ENCODE results near the gene PANK2.

DNA sequence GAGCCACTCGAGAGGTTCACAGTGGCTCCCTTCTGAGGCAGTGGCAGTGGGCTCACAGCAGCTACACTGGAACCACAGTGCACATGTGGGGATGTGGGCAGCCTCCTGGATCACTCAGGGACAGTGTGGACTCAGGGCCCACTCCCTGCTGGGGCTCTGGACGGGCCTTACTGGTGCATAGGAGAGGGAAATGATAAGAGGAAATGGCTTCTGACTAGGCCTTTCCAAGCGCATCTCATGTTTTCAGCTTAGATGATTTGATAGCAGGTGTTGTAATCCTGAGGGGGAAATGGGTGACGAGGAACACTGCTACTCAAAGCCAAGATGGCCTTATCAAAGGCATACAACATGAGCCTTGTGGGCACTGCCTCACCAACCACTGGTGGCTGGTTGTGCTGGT lies 44.0 kb downstream of the PANK2 start:
- TF ChIP-seq CTCF (IDR thresholded peaks at IDR 0.05; ENCODE audit: insufficient read depth, low read depth, low read length) (no peak), EZH2 (IDR thresholded peaks at IDR 0.05; ENCODE audit: insufficient read depth, low read length) (no peak)
